GM20000 (cell line): Measurements from ENCODE around the gene RBP5.

Source experiments
- DNase-seq: peaks from one replicate; pipeline ENCODE4 v3.0.0; 2012; ENCODE audit warnings: low spot score
- CTCF ChIP-seq: IDR thresholded peaks from 2 replicates; pipeline ENCODE4 v1.5.1; 2012; ENCODE audit warnings: mild to moderate bottlenecking, control low read depth; ENCODE audit errors: extremely low read depth, missing control alignments

Gene RBP5

DNA sequence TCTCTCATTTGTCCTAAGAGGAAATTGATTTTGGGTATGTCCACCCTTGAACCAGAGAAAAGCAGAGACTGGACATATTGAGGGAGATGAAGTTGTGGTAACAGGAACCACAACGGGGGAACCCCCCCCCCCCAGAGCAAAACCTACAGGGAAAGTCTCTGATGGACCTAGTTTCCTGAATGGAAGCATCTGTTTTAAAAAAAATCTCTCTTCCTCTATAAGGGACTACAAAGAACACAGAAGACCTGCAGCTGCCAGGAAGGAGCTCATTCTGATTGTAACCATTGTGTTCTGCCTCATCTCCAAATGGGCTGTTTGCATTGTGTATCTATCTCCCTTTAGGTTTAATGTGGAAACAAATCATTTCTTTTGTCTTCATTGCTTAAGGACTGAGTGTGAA is 54.7 kb downstream of the RBP5 start:
- TF ChIP-seq CTCF, result no peak
- no peak for DNase-seq
